A549 (cell line): ENCODE measurements around the gene PNMT.
"Not testable (repeated sequence)": the region's sequence is repeated elsewhere in the genome, so short reads cannot be mapped to it uniquely, and the experiment has no call there.

Experiments used
- MYC ChIP-seq: IDR thresholded peaks from 2 replicates; pipeline ENCODE4 v1.6.1; 2012; ENCODE audit warnings: mild to moderate bottlenecking, inconsistent platforms, low read length, improper control_type of control experiment, borderline replicate concordance
- TP53 ChIP-seq: fragments of 250-450 bp; sonication (Bioruptor Pico); IDR thresholded peaks from 2 replicates; pipeline ENCODE4 v1.5.0; 2021; ENCODE audit warnings: mild to moderate bottlenecking, moderate library complexity
- TF ChIP-seq, protein P1 (sequence below): fragments of >200 bp; sonication (Bioruptor Twin); formaldehyde crosslinking; IDR thresholded peaks from 3 replicates; pipeline ENCODE4 v1.5.1; 2016

GRCh38 chr17:39699157-39699817 is 31.0 kb downstream of the PNMT start:
- TF ChIP-seq TP53 (CRISPR knock-in tag); MYC: not testable (repeated sequence)
- TF ChIP-seq, protein P1, sequence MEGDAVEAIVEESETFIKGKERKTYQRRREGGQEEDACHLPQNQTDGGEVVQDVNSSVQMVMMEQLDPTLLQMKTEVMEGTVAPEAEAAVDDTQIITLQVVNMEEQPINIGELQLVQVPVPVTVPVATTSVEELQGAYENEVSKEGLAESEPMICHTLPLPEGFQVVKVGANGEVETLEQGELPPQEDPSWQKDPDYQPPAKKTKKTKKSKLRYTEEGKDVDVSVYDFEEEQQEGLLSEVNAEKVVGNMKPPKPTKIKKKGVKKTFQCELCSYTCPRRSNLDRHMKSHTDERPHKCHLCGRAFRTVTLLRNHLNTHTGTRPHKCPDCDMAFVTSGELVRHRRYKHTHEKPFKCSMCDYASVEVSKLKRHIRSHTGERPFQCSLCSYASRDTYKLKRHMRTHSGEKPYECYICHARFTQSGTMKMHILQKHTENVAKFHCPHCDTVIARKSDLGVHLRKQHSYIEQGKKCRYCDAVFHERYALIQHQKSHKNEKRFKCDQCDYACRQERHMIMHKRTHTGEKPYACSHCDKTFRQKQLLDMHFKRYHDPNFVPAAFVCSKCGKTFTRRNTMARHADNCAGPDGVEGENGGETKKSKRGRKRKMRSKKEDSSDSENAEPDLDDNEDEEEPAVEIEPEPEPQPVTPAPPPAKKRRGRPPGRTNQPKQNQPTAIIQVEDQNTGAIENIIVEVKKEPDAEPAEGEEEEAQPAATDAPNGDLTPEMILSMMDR = not testable (repeated sequence)
